ENCODE data around the gene RDH14.

- TF ChIP-seq CTCF (IDR thresholded peaks at IDR 0.05), result no peak
- TF ChIP-seq POLR2AphosphoS5 (IDR thresholded peaks at IDR 0.05; ENCODE audit: low read depth, low read length), result no peak
- TF ChIP-seq TCF7L2 (IDR thresholded peaks at IDR 0.05; ENCODE audit: low read depth, low read length), result no peak
- no peak for TF ChIP-seq REST (IDR thresholded peaks at IDR 0.05; ENCODE audit: insufficient read depth in 1 of 2, low read depth in 2 of 2, low read length in 1 of 2)
Measured at GRCh38 chr2:18584608-18584954, 24.1 kb upstream of the RDH14 start.
